Upper lobe of right lung (tissue), 1 donor: Measurements from ENCODE around the gene HS6ST3. TPM values are rescaled to one million over a fixed set of nuclear protein-coding genes. Genes with fewer than 3 reads are reported as not detected.

ENCODE experiments used
- ATAC-seq: fragments of 200-7000 bp; cut with Tn5 transposase; one replicate; pipeline ENCODE4 v1.9.1; 2020; ENCODE audit warnings: mild to moderate bottlenecking, moderate library complexity
- DNase-seq: peaks from one replicate; pipeline ENCODE4 v3.0.0-alpha.2; 2020
- H3K27ac ChIP-seq: fragments of 200-600 bp; one replicate; pipeline ENCODE4 v1.8.0; 2022
- H3K27me3 ChIP-seq: fragments of 200-600 bp; one replicate; pipeline ENCODE4 v1.8.0; 2022; ENCODE audit warnings: mild to moderate bottlenecking
- H3K36me3 ChIP-seq: fragments of 200-600 bp; one replicate; pipeline ENCODE4 v1.8.0; 2022
- H3K4me1 ChIP-seq: fragments of 200-600 bp; one replicate; pipeline ENCODE4 v1.8.0; 2022
- H3K4me3 ChIP-seq: fragments of 200-600 bp; one replicate; pipeline ENCODE4 v1.8.0; 2022; ENCODE audit warnings: mild to moderate bottlenecking
- H3K9me3 ChIP-seq: fragments of 200-600 bp; one replicate; pipeline ENCODE4 v1.8.0; 2022
- intact Hi-C: fragments of 100-400 bp; cut with DNase I; formaldehyde crosslinking; loops from one replicate; pipeline ENCODE4 v1.11.0; 2022
- total RNA-seq: library from RNA; stranded (reverse); fragmentation: NEBNext Ultra II Directional; extraction: Animal tissue kit (Norgen Biotek cat#: 25700); gene quantifications from one replicate; pipeline ENCODE4 v1.2.1, GENCODE V29; 2021
- TF ChIP-seq, protein P1 (sequence below): fragments of 200-600 bp; IDR thresholded peaks from one replicate; pipeline ENCODE4 v1.8.0; 2022; ENCODE audit warnings: antibody characterized with exemption
- donor health status: DM: no; HTN: yes; CAD: no; lungs with severe emphysema.

Gene HS6ST3
- total RNA-seq, 1 donor from 2014 or later, result not detected

DNA sequence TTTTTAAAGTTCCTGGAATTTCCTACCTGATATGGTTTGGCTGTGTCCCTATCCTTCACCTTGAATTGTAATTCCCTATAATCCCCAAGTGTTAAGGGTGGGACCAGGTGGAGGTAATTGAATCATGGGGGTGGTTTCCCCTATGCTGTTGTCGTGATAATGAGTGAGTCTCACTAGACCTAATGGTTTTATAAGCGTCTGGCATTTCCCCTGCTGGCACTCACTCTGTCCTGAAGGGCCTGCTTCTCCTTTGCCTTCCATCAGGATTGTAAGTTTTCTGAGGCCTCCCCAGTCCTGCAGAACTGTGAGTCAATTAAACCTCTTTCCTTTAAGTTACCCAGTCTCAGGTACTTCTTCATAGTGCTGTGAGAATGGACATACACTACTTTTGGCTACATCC lies 298.7 kb downstream of the HS6ST3 start:
- H3K4me1 ChIP-seq, result no peaks in the 10 kb centered on the region
- H3K27ac ChIP-seq, result no peak overlapping the region
- ATAC-seq, result no peak
- no peaks in the 10 kb centered on the region for H3K36me3 ChIP-seq
- no peaks in the 10 kb centered on the region for H3K9me3 ChIP-seq
- no peak overlapping the region for H3K4me3 ChIP-seq
- no peak for DNase-seq
- intact Hi-C loops, result no loop called here
- no peaks in the 10 kb centered on the region for H3K27me3 ChIP-seq
- TF ChIP-seq, protein P1, sequence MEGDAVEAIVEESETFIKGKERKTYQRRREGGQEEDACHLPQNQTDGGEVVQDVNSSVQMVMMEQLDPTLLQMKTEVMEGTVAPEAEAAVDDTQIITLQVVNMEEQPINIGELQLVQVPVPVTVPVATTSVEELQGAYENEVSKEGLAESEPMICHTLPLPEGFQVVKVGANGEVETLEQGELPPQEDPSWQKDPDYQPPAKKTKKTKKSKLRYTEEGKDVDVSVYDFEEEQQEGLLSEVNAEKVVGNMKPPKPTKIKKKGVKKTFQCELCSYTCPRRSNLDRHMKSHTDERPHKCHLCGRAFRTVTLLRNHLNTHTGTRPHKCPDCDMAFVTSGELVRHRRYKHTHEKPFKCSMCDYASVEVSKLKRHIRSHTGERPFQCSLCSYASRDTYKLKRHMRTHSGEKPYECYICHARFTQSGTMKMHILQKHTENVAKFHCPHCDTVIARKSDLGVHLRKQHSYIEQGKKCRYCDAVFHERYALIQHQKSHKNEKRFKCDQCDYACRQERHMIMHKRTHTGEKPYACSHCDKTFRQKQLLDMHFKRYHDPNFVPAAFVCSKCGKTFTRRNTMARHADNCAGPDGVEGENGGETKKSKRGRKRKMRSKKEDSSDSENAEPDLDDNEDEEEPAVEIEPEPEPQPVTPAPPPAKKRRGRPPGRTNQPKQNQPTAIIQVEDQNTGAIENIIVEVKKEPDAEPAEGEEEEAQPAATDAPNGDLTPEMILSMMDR, result no peak

DNA sequence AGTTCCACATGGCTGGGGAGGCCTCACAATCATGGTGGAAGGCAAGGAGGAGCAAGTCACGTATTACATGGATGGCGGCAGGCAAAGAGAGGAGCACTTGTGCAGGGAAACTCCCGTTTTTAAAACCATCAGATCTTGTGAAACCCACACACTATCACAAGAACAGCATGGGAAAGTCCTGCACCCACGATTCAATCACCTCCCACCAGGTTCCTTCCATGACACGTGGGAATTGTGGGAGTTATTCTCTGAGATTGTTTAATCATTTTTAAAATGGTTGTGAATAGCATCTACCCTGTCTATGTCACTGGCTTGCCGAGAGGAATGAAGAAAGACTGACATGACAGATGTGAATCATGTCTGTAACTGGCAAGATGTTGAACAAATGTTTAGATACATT lies 301.7 kb downstream of the HS6ST3 start:
- ATAC-seq (no peak), DNase-seq (no peak)
- TF ChIP-seq, protein P1, result no peak
- H3K4me3 ChIP-seq, result no peak overlapping the region
- H3K9me3 ChIP-seq, result no peaks in the 10 kb centered on the region
- no peak overlapping the region for H3K27ac ChIP-seq
- no peaks in the 10 kb centered on the region for H3K36me3 ChIP-seq
- intact Hi-C loops, result no loop called here
- H3K27me3 ChIP-seq, result no peaks in the 10 kb centered on the region
- no peaks in the 10 kb centered on the region for H3K4me1 ChIP-seq

DNA sequence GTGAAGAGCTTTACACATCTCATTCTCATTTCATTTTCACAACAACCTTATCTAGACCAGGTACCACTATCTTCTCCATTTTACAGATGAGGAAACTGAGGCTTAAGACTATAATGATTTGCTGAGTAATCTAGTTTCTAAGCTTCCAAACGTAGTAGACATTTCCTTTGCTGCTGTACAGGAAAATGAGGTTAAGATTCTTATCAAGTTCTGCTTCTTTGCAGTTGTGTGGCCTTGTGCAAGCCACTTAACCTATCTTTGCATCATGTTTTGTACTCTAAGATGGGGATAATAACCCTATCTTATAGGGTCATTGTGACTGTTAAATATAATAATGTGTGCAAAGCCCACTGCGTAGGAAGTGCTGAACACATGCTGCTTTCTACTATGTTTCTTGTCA lies 307.9 kb downstream of the HS6ST3 start:
- intact Hi-C loops, result no loop called here
- no peak for DNase-seq
- Histone ChIP-seq H3K27me3 (no peaks in the 10 kb centered on the region), H3K4me1 (no peaks in the 10 kb centered on the region), H3K9me3 (no peaks in the 10 kb centered on the region), H3K27ac (no peak overlapping the region), H3K4me3 (no peak overlapping the region), H3K36me3 (no peaks in the 10 kb centered on the region)
- TF ChIP-seq, protein P1, result no peak
- no peak for ATAC-seq

DNA sequence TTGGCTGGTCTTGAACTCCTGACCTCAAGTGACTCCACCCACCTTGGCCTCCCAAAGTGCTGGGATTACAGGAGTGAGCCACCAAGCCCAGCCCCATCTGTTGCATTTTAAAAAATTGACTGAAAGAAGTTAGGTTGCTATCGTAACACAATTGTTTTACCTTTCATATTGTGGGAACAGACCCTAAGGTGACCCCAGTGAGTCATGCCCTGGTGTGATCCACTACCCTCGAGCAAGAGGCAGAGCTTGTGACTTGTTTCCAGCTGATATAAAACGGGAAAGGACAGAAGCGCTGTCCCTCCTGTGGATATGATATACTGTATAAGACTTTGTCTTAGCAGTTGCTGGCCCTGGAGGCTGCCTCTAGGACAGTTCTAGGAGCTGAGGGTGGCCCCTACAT lies 308.6 kb downstream of the HS6ST3 start:
- no peak overlapping the region for H3K27ac ChIP-seq
- H3K36me3 ChIP-seq, result no peaks in the 10 kb centered on the region
- H3K9me3 ChIP-seq, result no peaks in the 10 kb centered on the region
- no peaks in the 10 kb centered on the region for H3K4me1 ChIP-seq
- H3K27me3 ChIP-seq, result no peaks in the 10 kb centered on the region
- no peak for DNase-seq
- TF ChIP-seq, protein P1, result no peak
- H3K4me3 ChIP-seq, result no peak overlapping the region
- ATAC-seq, result no peak
- intact Hi-C loops, result no loop called here

DNA sequence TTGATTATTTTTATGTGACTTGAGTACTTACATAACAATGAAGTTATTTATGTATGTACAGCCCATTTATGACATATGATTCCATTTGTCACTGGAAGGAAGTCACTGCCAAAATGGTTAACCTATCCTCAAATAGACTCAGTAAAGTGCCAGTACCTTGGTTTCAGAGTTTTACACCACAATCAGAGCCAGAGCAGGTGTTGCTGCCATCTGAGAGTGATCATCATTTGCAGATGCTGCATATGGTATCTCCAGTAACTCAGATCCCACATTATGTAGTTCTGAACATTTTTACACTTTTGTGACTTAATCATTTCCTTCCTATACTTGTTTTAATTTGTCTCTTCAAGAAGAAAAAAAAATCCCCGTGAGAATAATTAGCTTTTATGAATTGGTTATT lies 313.3 kb downstream of the HS6ST3 start:
- Histone ChIP-seq H3K27ac (no peak overlapping the region), H3K4me1 (no peaks in the 10 kb centered on the region), H3K27me3 (no peaks in the 10 kb centered on the region), H3K9me3 (no peaks in the 10 kb centered on the region), H3K36me3 (no peaks in the 10 kb centered on the region), H3K4me3 (no peak overlapping the region)
- ATAC-seq, result no peak
- TF ChIP-seq, protein P1, result no peak
- intact Hi-C loops, result no loop called here
- DNase-seq, result no peak

DNA sequence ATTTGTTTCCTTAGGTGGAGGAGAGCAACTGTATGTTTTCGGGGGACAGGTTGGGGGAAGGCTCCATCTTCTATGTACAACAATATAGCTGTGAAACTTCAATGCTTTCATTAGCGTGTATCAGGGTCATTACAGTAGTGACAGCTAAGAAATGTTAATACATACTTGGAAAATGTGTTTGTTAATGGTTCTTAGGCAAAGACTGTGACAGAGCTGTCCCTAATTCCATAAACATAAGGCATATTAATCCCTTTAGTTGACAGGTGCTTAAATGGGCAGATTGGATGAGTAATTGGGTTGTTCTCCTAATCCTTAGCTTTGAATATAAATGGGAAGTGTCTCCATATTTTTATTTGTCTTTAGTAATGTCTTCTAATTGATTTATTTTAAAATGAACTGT lies 313.7 kb downstream of the HS6ST3 start:
- Histone ChIP-seq H3K9me3 (no peaks in the 10 kb centered on the region), H3K4me1 (no peaks in the 10 kb centered on the region), H3K4me3 (no peak overlapping the region), H3K36me3 (no peaks in the 10 kb centered on the region), H3K27ac (no peak overlapping the region), H3K27me3 (no peaks in the 10 kb centered on the region)
- intact Hi-C loops, result no loop called here
- TF ChIP-seq, protein P1, result no peak
- no peak for ATAC-seq
- DNase-seq, result no peak
